Globus pallidus (tissue), 1 donor: Measurements from ENCODE around the gene UBE2QL1.
"Not testable (repeated sequence)": the region's sequence is repeated elsewhere in the genome, so short reads cannot be mapped to it uniquely, and the experiment has no call there.

Experiments used
- DNase-seq: peaks from one replicate; pipeline ENCODE4 v3.0.0-alpha.2; 2015; ENCODE audit warnings: low spot score

The UBE2QL1 gene

GRCh38 chr5:6497262-6497661, 48.6 kb downstream of the UBE2QL1 start:
- DNase-seq, result no peak

- no peak for DNase-seq
Observed at GRCh38 chr5:6498968-6499367, 50.3 kb downstream of the UBE2QL1 start.

- DNase-seq, result no peak
Observed at GRCh38 chr5:6501701-6502100, 53.0 kb downstream of the UBE2QL1 start.

DNA sequence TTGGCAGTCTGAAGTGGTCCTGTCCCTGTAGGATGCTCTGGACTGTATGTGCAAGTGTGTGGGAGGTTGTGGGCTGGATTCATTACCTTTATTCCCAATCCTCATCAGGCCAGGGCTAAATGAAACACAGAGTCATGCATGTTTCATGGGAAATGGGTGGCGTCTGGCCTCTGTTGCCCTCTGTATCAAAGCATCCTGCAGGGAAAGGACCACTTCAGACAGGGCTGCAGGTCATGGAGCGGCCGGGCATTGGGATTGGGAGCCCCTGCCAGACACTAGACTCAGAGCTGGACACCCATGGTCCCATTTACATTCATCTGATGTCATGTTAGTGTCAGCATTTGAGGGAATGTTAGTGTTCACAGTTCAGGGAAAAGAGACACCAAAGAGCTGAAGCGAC, 53.8 kb downstream of the UBE2QL1 start:
- DNase-seq, result no peak

DNA sequence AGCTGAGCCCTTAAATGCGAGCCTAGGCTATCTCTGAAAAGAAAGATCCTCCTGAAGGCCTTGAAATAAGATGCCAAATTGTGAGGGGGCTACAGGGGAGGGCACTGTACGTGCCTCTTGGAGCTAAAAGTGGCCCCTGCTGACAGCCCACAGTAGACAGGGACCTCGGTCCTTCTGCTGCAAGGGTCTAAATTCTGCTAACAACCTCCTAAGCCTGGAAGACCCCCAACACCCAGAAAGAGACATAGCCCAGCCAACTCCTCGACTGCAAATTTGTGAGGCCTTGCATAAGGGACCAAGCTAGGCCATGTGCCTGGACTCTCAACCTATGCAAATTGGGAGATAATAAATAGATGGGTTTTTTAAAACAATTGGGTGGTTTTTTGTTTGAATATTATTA, 54.7 kb downstream of the UBE2QL1 start:
- DNase-seq, result no peak

DNA sequence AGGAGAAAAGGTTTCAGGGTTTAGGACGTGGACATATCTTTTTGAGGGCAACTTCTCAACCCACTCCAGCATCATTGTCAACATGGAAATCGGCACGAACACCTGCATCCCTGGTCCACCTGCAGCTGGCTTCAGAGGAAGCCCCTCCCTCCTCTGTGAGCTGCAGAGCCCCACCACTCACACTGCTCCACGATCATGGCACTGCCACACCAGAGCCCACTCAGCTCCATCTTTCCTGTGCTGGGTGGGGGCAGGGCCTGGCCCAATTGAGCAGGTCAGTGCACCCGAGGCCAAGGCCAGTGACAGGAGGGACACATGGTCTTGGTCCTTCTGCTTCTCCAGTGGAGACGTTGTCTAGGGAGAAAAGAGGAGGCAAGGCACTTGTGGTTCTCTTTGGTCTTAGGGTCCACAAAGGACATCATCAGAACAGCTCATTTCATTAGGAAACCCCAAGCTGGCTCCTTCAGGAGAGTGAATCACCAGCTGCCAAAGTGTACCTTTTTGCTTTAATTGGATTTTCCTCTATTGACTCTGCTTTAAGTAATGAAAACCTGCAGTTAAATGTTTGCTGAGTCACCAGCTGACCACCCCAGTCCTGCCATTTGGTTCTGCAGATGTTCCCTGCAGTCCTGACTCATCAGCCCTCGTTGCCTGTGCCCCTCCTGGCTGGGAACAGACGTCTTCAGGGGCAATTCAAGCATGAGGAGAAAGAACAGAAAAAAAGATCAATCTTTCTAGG, 56.2 kb downstream of the UBE2QL1 start:
- no peak for DNase-seq

GRCh38 chr5:6505416-6505755, 56.7 kb downstream of the UBE2QL1 start:
- no peak for DNase-seq

- DNase-seq, result no peak
Observed at GRCh38 chr5:6505783-6506557, 57.3 kb downstream of the UBE2QL1 start.

DNA sequence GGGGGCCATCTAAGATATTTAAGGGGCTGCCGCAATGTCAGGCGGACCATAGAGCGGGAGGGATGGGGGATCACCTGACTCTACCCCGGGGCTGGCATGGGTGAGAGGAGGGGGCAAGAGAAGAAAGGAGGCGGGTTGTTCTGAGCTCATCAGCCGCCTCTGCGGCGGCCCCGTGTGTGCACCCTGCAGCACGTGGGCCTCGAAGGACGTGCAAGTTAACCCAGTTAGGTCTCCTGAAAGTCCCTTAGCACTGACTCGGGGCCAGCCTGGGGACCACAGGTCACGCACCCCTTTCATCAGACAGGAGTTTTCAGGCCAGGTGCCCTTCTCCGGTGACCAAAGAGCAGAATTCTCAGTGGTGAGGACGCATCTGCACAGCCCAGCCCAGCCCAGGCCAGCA, 58.0 kb downstream of the UBE2QL1 start:
- DNase-seq, result no peak

DNA sequence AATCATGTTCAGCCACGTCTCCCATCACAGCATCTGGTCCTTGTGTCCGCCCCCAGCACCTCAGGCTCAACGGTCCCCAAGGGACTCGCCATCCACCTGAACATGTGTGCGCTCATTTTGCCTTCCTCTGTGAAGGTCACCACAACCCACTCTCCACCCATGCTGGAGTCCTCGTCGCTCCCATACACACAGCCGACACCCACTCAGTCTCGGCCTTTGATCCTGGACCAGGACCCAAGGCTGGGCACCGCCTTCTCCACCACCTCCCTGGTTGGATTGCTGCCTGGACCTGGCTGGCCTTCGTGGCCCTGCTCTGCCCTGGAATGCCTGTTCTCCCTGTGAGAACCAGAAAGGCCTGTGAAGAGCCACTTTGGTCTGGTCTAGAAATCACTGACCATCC, 60.3 kb downstream of the UBE2QL1 start:
- DNase-seq, result no peak

GRCh38 chr5:6510132-6510531, 61.5 kb downstream of the UBE2QL1 start:
- no peak for DNase-seq

DNA sequence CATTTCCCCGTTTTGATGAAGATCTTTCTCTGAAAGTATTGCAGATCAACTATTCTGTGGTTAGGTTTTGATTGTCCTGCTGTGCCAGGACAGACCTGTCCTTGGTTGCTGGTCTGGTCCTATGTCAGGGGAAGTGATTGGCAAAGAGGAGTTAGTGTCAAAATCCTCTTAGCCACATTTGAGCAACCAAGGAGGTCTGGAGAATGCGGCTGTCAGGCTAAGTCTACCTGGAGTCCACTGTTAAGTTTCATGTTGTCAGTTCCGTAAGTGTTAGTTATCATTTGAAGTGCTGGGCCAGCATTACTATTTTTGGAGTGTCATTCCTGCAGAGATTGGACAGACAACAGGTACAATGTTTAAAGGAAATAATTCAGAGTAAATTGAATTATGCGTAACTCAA, 62.3 kb downstream of the UBE2QL1 start:
- no peak for DNase-seq

GRCh38 chr5:6515812-6516211, 67.2 kb downstream of the UBE2QL1 start:
- not testable (repeated sequence) for DNase-seq

- no peak for DNase-seq
Observed at GRCh38 chr5:6516823-6517222, 68.2 kb downstream of the UBE2QL1 start.

DNA sequence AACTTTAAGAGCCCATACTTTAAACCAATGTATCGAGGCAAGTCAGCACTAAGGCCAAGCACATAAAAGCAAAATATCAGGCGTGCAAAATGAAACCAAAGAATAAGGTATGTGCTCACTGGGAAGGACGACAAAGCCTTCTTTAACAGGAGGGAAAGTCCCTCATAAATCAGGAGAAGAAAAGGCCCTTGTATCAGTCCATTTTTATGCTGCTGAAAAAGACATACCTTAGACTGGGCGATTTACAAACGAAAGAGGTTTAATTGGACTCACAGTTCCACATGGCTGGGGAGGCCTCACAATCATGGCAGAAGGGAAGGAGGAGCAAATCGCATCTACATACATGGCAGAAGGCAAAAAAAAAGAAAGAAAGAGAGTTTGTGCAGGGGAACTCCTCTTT, 68.9 kb downstream of the UBE2QL1 start:
- no peak for DNase-seq

- no peak for DNase-seq
Observed at GRCh38 chr5:6518298-6519057, 69.8 kb downstream of the UBE2QL1 start.

DNA sequence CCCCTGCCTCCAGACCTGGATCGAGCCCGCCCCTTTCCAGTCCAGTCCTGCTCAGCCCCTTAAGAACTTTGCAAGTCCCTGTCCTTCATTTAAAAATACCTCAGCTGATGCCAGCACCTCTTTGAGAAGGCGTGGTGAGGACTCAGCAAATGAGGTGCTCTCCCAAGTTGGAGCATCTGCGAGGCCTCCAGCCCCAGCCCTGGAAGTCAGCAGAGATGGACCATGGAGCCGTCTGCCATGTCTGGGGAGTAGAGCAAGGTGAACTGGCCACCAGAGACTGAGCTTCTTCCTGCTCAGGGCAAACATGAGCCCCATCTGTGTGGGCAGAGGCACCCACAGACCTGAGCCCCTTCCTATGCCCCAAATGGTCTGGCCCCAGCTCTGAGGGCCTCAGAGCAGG, 71.5 kb downstream of the UBE2QL1 start:
- no peak for DNase-seq

- no peak for DNase-seq
Observed at GRCh38 chr5:6522331-6522730, 73.7 kb downstream of the UBE2QL1 start.

DNA sequence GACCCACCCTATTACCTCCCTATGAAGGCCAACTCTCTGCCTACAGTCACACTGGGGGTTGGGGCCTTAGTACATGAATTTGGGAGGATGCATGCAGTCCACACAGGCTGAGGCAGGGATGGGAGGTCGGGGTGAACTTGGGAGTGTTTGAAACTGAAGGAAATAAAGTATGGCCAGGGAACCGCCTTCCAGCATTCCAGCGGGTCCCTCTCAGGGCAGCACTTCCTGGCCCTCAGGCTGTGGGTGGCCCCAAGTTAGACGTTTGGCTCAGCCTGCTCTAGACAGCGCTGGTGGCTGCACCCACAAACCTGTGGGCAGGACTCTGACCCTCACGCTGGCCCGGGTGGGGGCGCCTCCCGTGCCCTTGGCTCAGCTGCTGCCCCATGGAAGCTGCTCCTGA, 74.3 kb downstream of the UBE2QL1 start:
- DNase-seq, result no peak

DNA sequence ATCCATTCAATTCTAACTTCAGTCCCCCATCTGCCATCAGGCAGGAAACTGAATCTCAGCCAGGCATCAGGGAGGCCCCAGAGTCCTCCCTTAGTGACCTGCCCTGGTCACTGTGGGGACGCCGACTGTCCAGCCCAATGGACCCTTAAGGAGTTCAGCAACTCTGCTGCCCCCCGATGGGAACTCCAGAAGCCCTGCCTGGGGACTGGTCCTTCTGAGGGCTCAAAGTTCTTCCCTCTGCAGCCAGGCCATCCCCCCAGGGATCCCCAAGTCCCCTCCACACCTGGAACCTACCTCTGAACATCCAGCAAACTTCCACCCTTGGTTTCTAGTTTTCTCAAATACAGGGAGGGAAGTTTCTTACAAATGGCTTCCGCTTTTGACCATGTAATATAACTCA, 76.8 kb downstream of the UBE2QL1 start:
- DNase-seq, result no peak

DNA sequence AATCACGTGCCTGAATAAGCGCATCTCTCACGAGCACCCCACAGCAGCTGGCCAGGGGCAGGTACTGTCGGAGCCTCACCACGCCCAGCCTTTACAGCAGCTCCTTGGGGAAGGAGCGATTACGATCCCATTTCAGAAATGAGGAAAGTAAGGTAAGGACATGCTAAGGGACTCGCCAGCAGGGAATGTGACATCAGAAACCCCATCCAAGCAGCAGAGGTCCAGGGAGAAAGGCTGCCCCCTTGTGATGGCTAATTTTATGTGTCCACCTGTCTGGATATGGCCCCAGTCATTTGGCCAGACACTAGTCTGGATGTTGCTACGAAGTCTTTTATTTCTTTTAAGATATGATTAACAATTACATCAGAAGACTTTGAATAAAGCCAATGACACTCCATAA, 77.3 kb downstream of the UBE2QL1 start:
- no peak for DNase-seq

DNA sequence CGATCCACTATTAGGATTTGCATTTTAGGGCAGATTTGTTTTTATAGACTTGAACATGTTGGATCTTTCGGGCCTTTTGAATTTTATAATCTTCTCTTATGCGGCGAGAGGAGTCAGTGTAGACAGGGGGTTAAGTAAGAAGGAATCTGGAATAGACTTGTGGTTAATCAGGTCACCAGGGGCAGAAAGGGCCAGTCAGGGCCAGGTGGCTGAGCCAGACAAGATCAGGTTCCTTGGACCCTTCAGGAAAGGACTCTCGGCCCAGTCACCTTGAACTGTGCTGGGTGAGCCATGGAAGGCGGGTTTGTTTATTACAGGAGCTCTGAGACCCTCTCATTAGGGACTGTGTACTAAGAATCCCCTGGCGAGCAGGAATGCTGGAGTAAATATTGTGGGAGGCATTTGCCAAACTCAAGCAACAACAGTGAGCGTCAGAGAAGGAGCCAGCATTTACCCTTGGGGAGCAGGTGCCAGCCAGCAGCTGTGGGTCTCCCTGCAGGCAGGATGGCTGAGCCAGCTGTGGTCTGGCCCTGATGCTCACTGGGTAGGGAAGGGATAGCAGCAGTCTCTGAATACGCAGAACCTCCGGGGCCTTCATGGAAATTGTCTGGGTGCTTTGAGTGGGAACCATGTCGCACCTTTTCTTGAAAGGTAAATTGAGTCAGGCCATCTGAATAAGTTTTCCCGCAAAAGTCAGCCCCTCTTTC, 79.2 kb downstream of the UBE2QL1 start:
- DNase-seq, result no peak
